Measurements from ENCODE around the gene MXRA8. TPM values are rescaled to one million over a fixed set of nuclear protein-coding genes. Genes with fewer than 3 reads are reported as not detected.
A peak's percentile ranks its signal among the peaks of the same experiment; 100 is the strongest.

The MXRA8 gene
- total RNA-seq, 2 experiments from 2014 or later, result 1.6 to 2.9 TPM

DNA sequence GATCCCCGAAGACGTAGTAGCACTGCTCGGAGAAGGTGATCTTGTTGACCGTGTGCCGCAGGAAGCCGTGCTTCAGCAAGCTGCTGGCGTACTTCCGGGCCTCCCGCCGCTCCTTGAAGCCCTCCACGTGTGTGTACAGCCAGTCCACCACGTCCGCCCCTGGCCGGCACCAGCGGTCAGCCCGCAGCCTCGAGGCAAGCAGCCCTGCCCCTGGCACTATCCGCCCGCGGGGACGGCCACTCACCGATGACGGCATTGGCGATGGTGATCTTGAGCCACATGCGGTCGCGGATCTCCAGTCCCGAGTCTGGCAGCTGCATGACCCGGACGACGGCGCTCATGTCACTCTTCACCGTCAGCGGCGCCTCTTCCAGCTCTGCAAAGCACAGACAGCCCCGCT, 20.1 kb downstream of the MXRA8 start:
- POLR2A ChIA-PET, result interaction anchor here (1.0 kb wide), 1 partner anchor 37 kb away, joined by 3 read pairs; the partner anchor contains the start of gene AURKAIP1
- no peaks in the 10 kb centered on the region for H3K9me3 Mint-ChIP-seq

GRCh38 chr1:1337793-1338147, 20.6 kb downstream of the MXRA8 start:
- Histone ChIP-seq H3K4me3 (ENCODE audit: low read length) (no peak overlapping the region), H3K4me1 (ENCODE audit: insufficient read depth, low read length) (no peaks in the 10 kb centered on the region), H3K27ac (ENCODE audit: low read depth in 1 of 2, low read length in 2 of 2) (no peak overlapping the region), H3K9me3 (ENCODE audit: control insufficient read depth in 1 of 2, insufficient read depth in 1 of 2, low read length in 2 of 2) (peaks cover 0 to 5% of the 10 kb centered on the region in 2 experiments), H3K36me3 (ENCODE audit: insufficient read depth, low read length) (peaks cover 15% of the 10 kb centered on the region), H3K27me3 (ENCODE audit: control insufficient read depth in 1 of 2, insufficient read depth in 2 of 2, low read length in 2 of 2) (no peaks in the 10 kb centered on the region)
- no peak overlapping the region for H3K27ac Mint-ChIP-seq
- ATAC-seq (ENCODE audit: poor library complexity) (peak; percentile 82), DNase-seq (peak in 5 of 14 experiments; percentile 7 to 57 (median 24))
- peaks cover 7% of the 10 kb centered on the region for H3K36me3 Mint-ChIP-seq (ENCODE audit: low read depth)
- ChIA-PET POLR2A (interaction anchor here (1.0 kb wide), 1 partner anchor 38 kb away, joined by 3 read pairs; the partner anchor contains the start of gene AURKAIP1), CTCF (no interaction called here)
- H3K4me1 Mint-ChIP-seq (ENCODE audit: low read depth), result no peaks in the 10 kb centered on the region
- H3K27me3 Mint-ChIP-seq, result no peaks in the 10 kb centered on the region
- intact Hi-C loops (cut with DNase I, micrococcal nuclease), result no loop called here
- no peak overlapping the region for H3K4me3 Mint-ChIP-seq
- no peak for TF ChIP-seq CTCF (IDR thresholded peaks at IDR 0.05)
- H3K9me3 Mint-ChIP-seq, result no peaks in the 10 kb centered on the region

More for the DNA sequence above, 20.1 kb downstream of the MXRA8 start:
- H3K4me3 Mint-ChIP-seq, result no peak overlapping the region
- peaks cover 7% of the 10 kb centered on the region for H3K36me3 Mint-ChIP-seq (ENCODE audit: low read depth)
- H3K27ac ChIP-seq (ENCODE audit: low read depth in 1 of 2, low read length in 2 of 2), result no peak overlapping the region
- intact Hi-C loops (cut with DNase I, micrococcal nuclease), result no loop called here
- CTCF ChIA-PET, result no interaction called here
- H3K36me3 ChIP-seq (ENCODE audit: insufficient read depth, low read length), result peaks cover 15% of the 10 kb centered on the region
- H3K4me3 ChIP-seq (ENCODE audit: low read length), result no peak overlapping the region
- H3K4me1 Mint-ChIP-seq (ENCODE audit: low read depth), result no peaks in the 10 kb centered on the region
- H3K27me3 ChIP-seq (ENCODE audit: control insufficient read depth in 1 of 2, insufficient read depth in 2 of 2, low read length in 2 of 2), result no peaks in the 10 kb centered on the region
- ATAC-seq (ENCODE audit: poor library complexity), result no peak
- no peaks in the 10 kb centered on the region for H3K4me1 ChIP-seq (ENCODE audit: insufficient read depth, low read length)
- no peak overlapping the region for H3K27ac Mint-ChIP-seq
- H3K27me3 Mint-ChIP-seq, result no peaks in the 10 kb centered on the region
- H3K9me3 ChIP-seq (ENCODE audit: control insufficient read depth in 1 of 2, insufficient read depth in 1 of 2, low read length in 2 of 2), result peaks cover 0 to 4% of the 10 kb centered on the region in 2 experiments
- DNase-seq, result no peak
- no peak for TF ChIP-seq CTCF (IDR thresholded peaks at IDR 0.05)

DNA sequence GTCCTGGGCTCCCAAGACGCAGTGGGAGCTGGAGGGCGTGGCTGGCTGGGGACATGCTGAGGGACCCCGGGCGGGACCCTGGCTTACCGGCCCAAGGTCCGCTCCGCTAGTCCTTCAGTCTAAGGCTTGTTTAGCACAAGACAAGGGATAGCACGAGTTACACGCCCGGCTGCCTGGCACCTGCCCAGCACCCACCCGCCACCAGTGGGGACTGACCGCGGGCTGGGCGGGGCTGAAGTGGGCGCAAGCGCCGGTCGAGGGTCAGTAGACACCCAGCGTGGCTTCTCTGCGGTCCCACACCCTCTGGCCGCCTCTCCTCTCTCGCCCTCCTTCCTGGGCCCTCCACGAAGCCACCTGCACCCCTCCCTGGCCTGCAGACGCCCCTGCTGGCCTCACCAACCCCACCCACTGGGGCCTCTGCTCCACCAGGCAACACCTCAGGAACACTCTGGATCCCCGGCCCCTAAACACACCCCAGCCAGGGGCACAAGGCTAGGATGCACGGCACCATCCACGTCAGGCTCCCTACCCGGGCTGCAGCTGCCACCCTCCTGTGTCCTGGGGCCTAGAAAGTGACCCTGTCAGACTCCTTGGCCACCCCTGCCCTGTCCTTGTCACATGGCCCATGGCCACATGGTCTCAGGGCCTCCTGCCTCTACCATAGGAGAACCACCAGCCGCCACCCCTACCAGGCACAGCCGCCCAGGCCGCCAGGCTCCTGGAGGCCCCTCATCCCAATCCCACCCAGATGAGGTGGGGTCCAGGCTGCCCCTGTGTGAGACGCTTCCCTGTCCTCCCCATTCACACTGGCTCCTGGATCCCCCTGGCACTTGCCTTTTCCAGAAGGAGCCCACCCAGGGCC, 21.2 kb downstream of the MXRA8 start:
- no peaks in the 10 kb centered on the region for H3K4me1 ChIP-seq (ENCODE audit: insufficient read depth, low read length)
- no peak for ATAC-seq (ENCODE audit: poor library complexity)
- no peak for TF ChIP-seq CTCF (IDR thresholded peaks at IDR 0.05)
- no peak overlapping the region for H3K4me3 Mint-ChIP-seq
- H3K27ac ChIP-seq (ENCODE audit: low read depth in 1 of 2, low read length in 2 of 2), result no peak overlapping the region
- no peaks in the 10 kb centered on the region for H3K27me3 Mint-ChIP-seq
- intact Hi-C loops (cut with DNase I, micrococcal nuclease), result no loop called here
- H3K27ac Mint-ChIP-seq, result no peak overlapping the region
- H3K27me3 ChIP-seq (ENCODE audit: control insufficient read depth in 1 of 2, insufficient read depth in 2 of 2, low read length in 2 of 2), result no peaks in the 10 kb centered on the region
- ChIA-PET CTCF (no interaction called here), POLR2A (interaction anchor here (1.0 kb wide), 1 partner anchor 38 kb away, joined by 3 read pairs; the partner anchor contains the start of gene AURKAIP1)
- peaks cover 0 to 5% of the 10 kb centered on the region in 2 experiments for H3K9me3 ChIP-seq (ENCODE audit: control insufficient read depth in 1 of 2, insufficient read depth in 1 of 2, low read length in 2 of 2)
- no peak overlapping the region for H3K4me3 ChIP-seq (ENCODE audit: low read length)
- peaks cover 12% of the 10 kb centered on the region for H3K36me3 ChIP-seq (ENCODE audit: insufficient read depth, low read length)
- no peaks in the 10 kb centered on the region for H3K4me1 Mint-ChIP-seq (ENCODE audit: low read depth)
- peaks cover 7% of the 10 kb centered on the region for H3K36me3 Mint-ChIP-seq (ENCODE audit: low read depth)
- DNase-seq, result no peak
- no peaks in the 10 kb centered on the region for H3K9me3 Mint-ChIP-seq
